ENCODE measurements around the gene MAP3K10. TPM values are rescaled to one million over a fixed set of nuclear protein-coding genes. Genes with fewer than 3 reads are reported as not detected.

The MAP3K10 gene
- total RNA-seq, 1 experiment from 2014 or later = 11.8 TPM

GRCh38 chr19:40232949-40233810 is 42.0 kb downstream of the MAP3K10 start:
- peaks cover 5% of the 10 kb centered on the region for H3K36me3 ChIP-seq (ENCODE audit: control insufficient read depth, insufficient read depth, low read length)

GRCh38 chr19:40233811-40234389 is 42.7 kb downstream of the MAP3K10 start:
- no peaks in the 10 kb centered on the region for H3K4me1 Mint-ChIP-seq (ENCODE audit: low read depth, unreplicated experiment)
- Histone ChIP-seq H3K4me3 (ENCODE audit: low read depth, low read length) (no peak overlapping the region), H3K4me1 (no peaks in the 10 kb centered on the region; the same call in 1 of the 2 replicates), H3K36me3 (ENCODE audit: control insufficient read depth, insufficient read depth, low read length) (peaks cover 5% of the 10 kb centered on the region), H3K27me3 (replicated peaks; ENCODE audit: control insufficient read depth, insufficient read depth, low read length) (no peaks in the 10 kb centered on the region), H3K9me3 (no peaks in the 10 kb centered on the region)
- H3K4me3 Mint-ChIP-seq (ENCODE audit: unreplicated experiment) = no peak overlapping the region
- no peaks in the 10 kb centered on the region for H3K27me3 Mint-ChIP-seq (ENCODE audit: insufficient read depth, unreplicated experiment)
- CTCF ChIA-PET = no interaction called here
- intact Hi-C loops (cut with micrococcal nuclease; ENCODE audit: unreplicated experiment) = no loop called here
- no TSS peak for BruUV-seq (replicated peaks)
- TF ChIP-seq CTCF (IDR thresholded peaks at IDR 0.05; ENCODE audit: insufficient read depth in 1 of 2, low read depth in 1 of 2, low read length in 1 of 2, severe bottlenecking in 1 of 2, unreplicated experiment in 1 of 2) = no peak
- peaks cover 10% of the 10 kb centered on the region for H3K36me3 Mint-ChIP-seq (ENCODE audit: insufficient read depth, unreplicated experiment)
- POLR2A ChIA-PET = no interaction called here
- no peak overlapping the region for H3K27ac Mint-ChIP-seq (ENCODE audit: unreplicated experiment)
- DNase-seq = no peak
- H3K9me3 Mint-ChIP-seq (ENCODE audit: unreplicated experiment) = no peaks in the 10 kb centered on the region

More at GRCh38 chr19:40232949-40233810, 42.0 kb downstream of the MAP3K10 start:
- no peak for DNase-seq
- Mint-ChIP-seq H3K9me3 (ENCODE audit: unreplicated experiment) (no peaks in the 10 kb centered on the region), H3K27me3 (ENCODE audit: insufficient read depth, unreplicated experiment) (no peaks in the 10 kb centered on the region), H3K4me3 (ENCODE audit: unreplicated experiment) (no peak overlapping the region), H3K36me3 (ENCODE audit: insufficient read depth, unreplicated experiment) (peaks cover 10% of the 10 kb centered on the region), H3K4me1 (ENCODE audit: low read depth, unreplicated experiment) (no peaks in the 10 kb centered on the region), H3K27ac (ENCODE audit: unreplicated experiment) (no peak overlapping the region)
- BruUV-seq (replicated peaks) = no TSS peak
- CTCF ChIA-PET = interaction anchor here (0.6 kb wide), 1 partner anchor 155 kb away, joined by 4 read pairs; no protein-coding TSS in a partner anchor
- intact Hi-C loops (cut with micrococcal nuclease; ENCODE audit: unreplicated experiment) = no loop called here
- Histone ChIP-seq H3K4me3 (ENCODE audit: low read depth, low read length) (no peak overlapping the region), H3K9me3 (no peaks in the 10 kb centered on the region), H3K4me1 (no peaks in the 10 kb centered on the region; the same call in 1 of the 2 replicates), H3K27me3 (replicated peaks; ENCODE audit: control insufficient read depth, insufficient read depth, low read length) (no peaks in the 10 kb centered on the region)
- POLR2A ChIA-PET = no interaction called here
- no peak for TF ChIP-seq CTCF (IDR thresholded peaks at IDR 0.05; ENCODE audit: insufficient read depth in 1 of 2, low read depth in 1 of 2, low read length in 1 of 2, severe bottlenecking in 1 of 2, unreplicated experiment in 1 of 2)

DNA sequence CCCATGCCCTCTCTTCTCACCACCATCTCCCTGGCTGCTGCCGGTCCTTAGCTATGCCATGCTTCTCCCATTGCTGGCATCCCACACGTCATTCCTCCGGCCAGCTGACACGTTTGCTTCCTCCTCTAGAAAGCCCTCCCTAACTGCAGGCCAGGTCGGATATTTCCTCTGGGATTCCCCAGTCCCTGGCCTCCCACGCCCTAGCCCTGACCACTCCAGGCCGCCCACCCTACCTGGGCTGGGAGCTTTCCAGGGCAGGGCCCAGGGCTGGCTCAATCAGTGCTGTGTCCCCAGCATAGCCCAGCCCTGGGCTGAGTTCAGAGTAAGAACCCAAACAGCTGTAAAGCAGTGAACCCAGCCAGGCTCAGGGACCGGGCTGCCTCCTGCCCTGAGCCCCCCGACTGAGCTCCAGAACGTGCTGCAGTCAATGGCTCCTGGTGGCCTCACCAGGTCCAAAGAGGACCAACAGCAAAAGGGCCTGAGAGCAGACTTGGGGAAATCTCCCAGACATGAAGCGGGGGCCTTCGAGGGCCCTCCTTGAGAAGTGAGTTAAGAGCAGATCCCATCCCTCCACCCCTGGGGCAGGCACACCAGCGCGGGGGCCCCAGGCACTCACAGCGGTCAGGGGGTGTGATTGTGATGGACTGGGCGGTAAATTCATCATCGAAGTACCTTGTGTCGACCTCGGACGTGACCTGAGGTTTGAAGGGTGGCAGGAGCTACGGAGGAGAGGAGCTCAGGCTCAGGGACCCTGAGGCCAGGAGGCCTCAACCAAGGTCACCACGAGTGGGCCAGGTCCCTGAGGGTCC is 43.4 kb downstream of the MAP3K10 start:
- DNase-seq = no peak
- H3K4me1 Mint-ChIP-seq (ENCODE audit: low read depth, unreplicated experiment) = no peaks in the 10 kb centered on the region
- H3K4me3 Mint-ChIP-seq (ENCODE audit: unreplicated experiment) = no peak overlapping the region
- ChIA-PET POLR2A (no interaction called here), CTCF (no interaction called here)
- H3K9me3 Mint-ChIP-seq (ENCODE audit: unreplicated experiment) = no peaks in the 10 kb centered on the region
- H3K27me3 Mint-ChIP-seq (ENCODE audit: insufficient read depth, unreplicated experiment) = no peaks in the 10 kb centered on the region
- BruUV-seq (replicated peaks) = no TSS peak
- H3K4me3 ChIP-seq (ENCODE audit: low read depth, low read length) = no peak overlapping the region
- H3K27me3 ChIP-seq (replicated peaks; ENCODE audit: control insufficient read depth, insufficient read depth, low read length) = no peaks in the 10 kb centered on the region
- H3K36me3 Mint-ChIP-seq (ENCODE audit: insufficient read depth, unreplicated experiment) = peaks cover 10% of the 10 kb centered on the region
- no peaks in the 10 kb centered on the region; the same call in 1 of the 2 replicates for H3K4me1 ChIP-seq
- peaks cover 7% of the 10 kb centered on the region for H3K36me3 ChIP-seq (ENCODE audit: control insufficient read depth, insufficient read depth, low read length)
- H3K27ac Mint-ChIP-seq (ENCODE audit: unreplicated experiment) = no peak overlapping the region
- intact Hi-C loops (cut with micrococcal nuclease; ENCODE audit: unreplicated experiment) = no loop called here
- TF ChIP-seq CTCF (IDR thresholded peaks at IDR 0.05; ENCODE audit: insufficient read depth in 1 of 2, low read depth in 1 of 2, low read length in 1 of 2, severe bottlenecking in 1 of 2, unreplicated experiment in 1 of 2) = no peak
- H3K9me3 ChIP-seq = no peaks in the 10 kb centered on the region

Data from Caco-2 (cell line).